Ishikawa (cell line): ENCODE data around the gene RELN.

Source experiments
- CEBPB ChIP-seq: IDR thresholded peaks from 2 replicates; pipeline ENCODE4 v1.6.1; 2012
- CREB1 ChIP-seq: IDR thresholded peaks from 2 replicates; pipeline ENCODE4 v1.6.1; 2012; ENCODE audit warnings: low read depth
- EGR1 ChIP-seq: IDR thresholded peaks from 2 replicates; pipeline ENCODE4 v1.6.1; 2012
- EP300 ChIP-seq: IDR thresholded peaks from 2 replicates; pipeline ENCODE4 v1.6.1; 2012; ENCODE audit warnings: borderline replicate concordance
- FOXM1 ChIP-seq: IDR thresholded peaks from 2 replicates; pipeline ENCODE4 v1.6.1; 2012; ENCODE audit warnings: low read depth, borderline replicate concordance
- NFIC ChIP-seq: IDR thresholded peaks from 2 replicates; pipeline ENCODE4 v1.6.1; 2012
- RAD21 ChIP-seq: IDR thresholded peaks from 2 replicates; pipeline ENCODE4 v1.6.1; 2012; ENCODE audit warnings: low read depth
- REST ChIP-seq: IDR thresholded peaks from 2 replicates; pipeline ENCODE4 v1.6.1; 2012; ENCODE audit warnings: low read depth, mild to moderate bottlenecking
- TAF1 ChIP-seq: IDR thresholded peaks from 2 replicates; pipeline ENCODE4 v1.6.1; 2012; ENCODE audit warnings: low read depth, mild to moderate bottlenecking
- TCF12 ChIP-seq: IDR thresholded peaks from 2 replicates; pipeline ENCODE4 v1.6.1; 2012; ENCODE audit warnings: low read depth
- TEAD4 ChIP-seq: IDR thresholded peaks from 2 replicates; pipeline ENCODE4 v1.6.1; 2012
- USF1 ChIP-seq: IDR thresholded peaks from 2 replicates; pipeline ENCODE4 v1.6.1; 2012
- YY1 ChIP-seq: IDR thresholded peaks from 2 replicates; pipeline ENCODE4 v1.6.1; 2012; ENCODE audit warnings: low read depth
- ZBTB7A ChIP-seq: IDR thresholded peaks from 2 replicates; pipeline ENCODE4 v1.6.1; 2012; ENCODE audit warnings: low read depth
- TF ChIP-seq, protein P1 (sequence below): IDR thresholded peaks from 2 replicates; pipeline ENCODE4 v1.6.1; 2012

RELN gene

DNA sequence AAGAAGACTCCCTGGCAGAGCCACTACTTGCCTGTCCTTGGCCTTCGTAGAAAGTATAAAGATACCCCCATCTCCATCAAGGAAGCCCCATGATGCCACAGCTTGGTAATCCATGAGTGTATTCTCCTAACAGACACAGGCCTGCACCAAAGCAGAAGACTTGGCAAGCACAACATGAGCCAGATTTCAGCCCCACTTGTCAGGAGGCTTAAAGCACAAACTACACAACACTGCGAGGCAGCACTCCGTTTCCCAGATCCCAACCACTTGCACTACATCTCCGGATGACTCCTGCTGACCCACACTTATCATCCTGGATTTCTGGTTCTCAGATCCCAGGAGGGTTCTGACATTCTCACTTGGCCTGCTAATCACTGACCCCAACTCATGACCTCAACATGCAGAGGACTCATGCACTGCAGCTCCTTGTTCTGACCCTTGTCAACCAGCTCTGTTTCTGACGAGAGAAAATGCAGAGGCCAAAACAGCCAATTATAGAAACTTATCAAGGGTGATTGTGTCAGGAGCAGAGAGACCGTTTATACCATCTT lies 100.8 kb downstream of the RELN start:
- TF ChIP-seq TAF1 (no peak), CREB1 (no peak), NFIC (no peak), TCF12 (no peak), FOXM1 (no peak), RAD21 (no peak), REST (no peak), TEAD4 (no peak), EGR1 (no peak), EP300 (no peak), CEBPB (no peak), USF1 (no peak), ZBTB7A (no peak), YY1 (no peak)
- TF ChIP-seq, protein P1, sequence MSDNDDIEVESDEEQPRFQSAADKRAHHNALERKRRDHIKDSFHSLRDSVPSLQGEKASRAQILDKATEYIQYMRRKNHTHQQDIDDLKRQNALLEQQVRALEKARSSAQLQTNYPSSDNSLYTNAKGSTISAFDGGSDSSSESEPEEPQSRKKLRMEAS: no peak

DNA sequence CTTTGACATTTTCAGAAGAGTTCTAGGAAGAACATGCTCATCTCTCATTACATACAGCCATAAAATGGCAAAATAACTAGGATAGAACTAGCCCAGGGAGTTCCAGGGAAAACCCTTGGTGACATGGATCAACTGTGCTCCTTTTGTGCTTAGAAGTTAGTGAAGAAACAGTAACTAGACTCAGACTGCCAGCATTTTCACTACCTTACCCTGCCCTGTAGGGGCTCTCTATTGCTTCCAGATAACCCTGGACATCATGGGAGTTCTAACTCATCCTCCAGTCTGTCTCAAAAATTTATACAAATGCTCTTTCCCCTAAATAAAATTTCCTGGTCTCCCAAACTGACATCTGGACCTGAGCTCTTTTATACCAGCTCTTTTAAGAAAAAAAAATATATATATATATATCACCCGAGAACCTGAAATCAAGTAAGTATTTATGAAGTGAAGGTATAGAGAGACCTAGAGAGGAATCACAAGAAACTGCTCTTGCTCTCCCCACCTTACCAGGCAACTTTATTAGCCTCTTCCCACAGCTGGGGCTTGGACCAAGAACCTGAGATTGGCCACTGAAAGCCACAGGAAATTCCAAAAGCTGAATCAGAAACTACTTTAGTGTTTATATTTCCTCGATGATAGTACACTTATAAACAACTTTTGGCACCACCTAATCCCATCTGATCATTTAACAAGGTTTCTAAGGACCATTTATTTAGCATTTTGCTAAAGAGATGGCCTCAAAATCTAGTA lies 101.4 kb downstream of the RELN start:
- TF ChIP-seq NFIC (no peak), REST (no peak), RAD21 (no peak), TEAD4 (no peak), ZBTB7A (no peak), CREB1 (no peak), USF1 (no peak), FOXM1 (no peak), CEBPB (no peak), TAF1 (no peak), EGR1 (no peak)

DNA sequence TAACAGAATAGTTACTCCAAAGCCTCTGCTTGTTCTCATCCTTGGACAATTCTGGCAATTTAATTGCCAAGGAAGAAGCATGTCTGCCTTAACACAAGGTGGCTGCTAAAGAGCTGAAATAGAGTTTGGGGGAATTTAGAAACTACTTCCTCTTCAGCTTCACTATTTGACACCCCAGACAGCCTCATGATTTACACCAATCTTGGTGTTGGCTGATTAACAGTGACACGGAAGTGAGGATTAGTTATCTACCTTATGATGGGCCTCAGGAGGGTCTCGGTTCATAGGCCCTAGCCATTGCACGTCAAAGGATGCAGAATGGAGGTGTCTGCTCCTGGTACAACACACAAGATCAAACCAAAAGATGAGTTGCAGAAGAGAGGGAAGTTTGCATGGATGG lies 102.4 kb downstream of the RELN start:
- no peak for TF ChIP-seq CREB1
- TF ChIP-seq EGR1: no peak
- no peak for TF ChIP-seq NFIC
- no peak for TF ChIP-seq FOXM1
- TF ChIP-seq RAD21: no peak
- no peak for TF ChIP-seq EP300
- TF ChIP-seq, protein P1: no peak
- no peak for TF ChIP-seq TAF1
- TF ChIP-seq TCF12: no peak
- no peak for TF ChIP-seq YY1

GRCh38 chr7:103879928-103880600 lies 109.4 kb downstream of the RELN start:
- TF ChIP-seq, protein P1: no peak
- TF ChIP-seq CEBPB: no peak
- no peak for TF ChIP-seq YY1
- TF ChIP-seq TEAD4: no peak
- TF ChIP-seq CREB1: no peak
- no peak for TF ChIP-seq USF1
- TF ChIP-seq NFIC: no peak
- TF ChIP-seq FOXM1: no peak
- no peak for TF ChIP-seq ZBTB7A
- no peak for TF ChIP-seq REST
- TF ChIP-seq RAD21: no peak
- TF ChIP-seq EP300: no peak
